Globus pallidus (tissue), 1 donor: ENCODE data around the gene RMND5B.
"Not testable (repeated sequence)": the region's sequence is repeated elsewhere in the genome, so short reads cannot be mapped to it uniquely, and the experiment has no call there.

ENCODE experiments used
- DNase-seq: peaks from one replicate; pipeline ENCODE4 v3.0.0-alpha.2; 2015; ENCODE audit warnings: low spot score

RMND5B gene

DNA sequence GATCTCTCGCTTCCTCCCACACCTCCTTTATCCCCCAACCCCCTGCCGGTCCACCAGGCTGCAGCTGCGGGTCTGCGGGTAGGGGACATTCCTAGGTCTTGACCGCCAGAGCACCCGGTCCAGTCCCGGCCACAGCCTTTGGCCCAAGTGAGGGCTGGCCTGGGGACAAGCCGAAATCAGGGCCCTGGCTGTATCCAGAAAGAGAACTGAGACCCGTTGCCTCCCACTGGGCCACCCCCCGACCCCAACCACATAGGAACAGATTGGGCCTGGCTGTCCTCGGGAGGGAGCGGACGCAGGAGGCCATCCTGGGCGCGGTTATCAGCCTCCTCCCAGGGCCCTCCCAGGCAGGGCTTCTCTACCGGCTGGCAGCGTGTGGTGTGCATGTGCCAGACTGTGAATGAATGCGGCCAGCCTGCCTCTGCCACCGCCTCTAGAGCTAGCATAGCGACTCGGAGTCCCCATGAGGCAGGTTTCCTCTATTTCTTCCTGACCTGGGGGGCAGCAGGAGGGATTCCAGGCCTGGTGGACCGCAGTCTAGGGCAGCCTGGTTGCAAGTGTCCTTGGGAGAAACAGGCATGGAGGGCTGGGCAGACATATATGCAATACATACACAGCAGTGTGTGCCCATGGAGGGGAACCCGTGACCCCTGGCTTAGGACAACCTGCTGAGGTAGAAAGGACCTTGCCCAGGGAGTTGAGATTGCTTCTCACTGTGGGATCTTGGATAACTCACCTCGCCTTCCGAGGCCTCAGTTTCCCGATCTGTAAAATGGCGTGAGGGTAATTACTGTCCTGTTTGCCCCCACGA is 16.3 kb upstream of the RMND5B start:
- DNase-seq = no peak

DNA sequence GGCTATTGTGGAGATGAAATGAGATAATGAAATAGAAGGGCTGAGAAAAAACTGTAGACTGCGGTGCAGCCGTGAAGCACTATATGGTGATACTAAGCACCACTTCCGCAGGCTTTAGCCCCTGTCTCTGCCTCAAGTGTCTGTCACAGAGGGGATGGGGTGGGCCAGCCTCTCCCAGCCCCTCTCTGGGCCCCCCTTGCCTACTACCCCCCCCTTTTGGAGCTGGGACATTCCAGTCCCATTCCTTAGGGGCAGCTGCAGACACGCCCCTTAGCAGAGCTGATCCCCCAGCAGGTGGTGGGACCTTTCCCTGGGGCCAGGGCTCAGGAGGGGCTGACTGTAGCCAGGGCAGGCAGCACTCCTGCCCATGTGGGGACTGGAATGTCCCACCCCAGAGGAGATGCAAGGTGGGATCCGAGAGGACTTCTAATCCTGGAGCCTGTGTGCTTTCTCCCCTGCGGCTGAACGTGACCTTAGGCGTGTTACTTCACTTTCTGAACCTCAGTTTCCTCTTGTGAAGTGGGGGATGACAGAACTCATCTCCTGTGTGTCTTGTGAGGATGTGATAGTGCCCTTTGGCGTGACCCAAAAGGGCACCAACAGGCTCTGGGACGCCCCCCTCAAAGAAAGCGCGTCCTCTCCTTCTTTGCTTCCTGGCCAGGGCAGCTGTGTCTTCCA is 15.5 kb upstream of the RMND5B start:
- no peak for DNase-seq

DNA sequence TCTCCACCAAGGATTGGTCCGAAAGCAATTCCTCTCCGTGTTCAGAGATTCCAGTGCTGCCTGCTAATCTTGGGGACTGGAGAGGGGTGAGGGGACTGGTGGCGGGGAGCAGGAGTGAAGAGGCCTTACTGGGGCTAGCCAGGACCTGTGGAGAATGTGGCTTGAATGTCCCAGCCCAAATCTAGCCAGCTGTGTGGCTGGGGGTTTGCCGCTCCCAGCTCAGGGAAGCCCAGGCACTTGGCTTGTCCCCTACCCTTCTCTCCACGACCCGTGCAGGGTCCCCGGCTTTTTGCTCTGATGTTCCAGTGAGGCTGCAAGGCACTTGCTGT is 15.0 kb upstream of the RMND5B start:
- DNase-seq = no peak

DNA sequence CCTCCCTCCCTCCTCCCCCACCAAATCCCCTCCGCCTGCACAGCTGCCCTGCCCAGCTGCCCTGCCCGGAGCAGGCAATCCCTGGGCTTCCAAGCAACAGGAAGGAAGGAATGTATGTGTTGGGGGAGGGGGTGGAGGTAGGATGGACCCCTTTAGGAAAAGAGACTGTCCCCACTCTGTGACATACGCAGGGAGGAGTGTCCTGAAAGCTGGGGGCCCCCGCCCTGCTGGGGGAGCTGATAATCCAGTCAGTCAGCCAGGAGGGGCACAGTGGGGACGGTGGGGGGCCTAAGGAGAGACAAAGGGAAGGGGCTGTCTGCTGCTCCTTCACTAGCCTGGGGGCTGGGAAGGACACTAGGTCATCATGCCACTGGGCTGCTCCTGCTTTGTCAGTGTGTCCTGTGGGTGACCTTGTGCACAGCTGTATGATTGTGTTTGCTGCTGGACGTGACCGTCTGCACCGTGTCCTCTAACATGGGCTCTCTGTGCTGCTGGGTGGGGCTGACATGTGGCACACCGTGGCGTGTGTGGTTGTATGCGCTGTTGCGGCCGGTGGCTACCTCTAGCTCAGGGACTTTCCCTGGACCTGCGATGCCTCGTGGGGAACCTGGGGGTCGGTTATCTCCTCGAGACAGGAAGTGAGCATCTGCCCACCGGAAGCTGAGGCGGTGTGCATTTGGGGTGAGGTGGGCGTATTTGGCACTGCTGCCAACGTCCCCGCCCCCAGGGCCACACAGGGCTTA is 14.5 kb upstream of the RMND5B start:
- no peak for DNase-seq

DNA sequence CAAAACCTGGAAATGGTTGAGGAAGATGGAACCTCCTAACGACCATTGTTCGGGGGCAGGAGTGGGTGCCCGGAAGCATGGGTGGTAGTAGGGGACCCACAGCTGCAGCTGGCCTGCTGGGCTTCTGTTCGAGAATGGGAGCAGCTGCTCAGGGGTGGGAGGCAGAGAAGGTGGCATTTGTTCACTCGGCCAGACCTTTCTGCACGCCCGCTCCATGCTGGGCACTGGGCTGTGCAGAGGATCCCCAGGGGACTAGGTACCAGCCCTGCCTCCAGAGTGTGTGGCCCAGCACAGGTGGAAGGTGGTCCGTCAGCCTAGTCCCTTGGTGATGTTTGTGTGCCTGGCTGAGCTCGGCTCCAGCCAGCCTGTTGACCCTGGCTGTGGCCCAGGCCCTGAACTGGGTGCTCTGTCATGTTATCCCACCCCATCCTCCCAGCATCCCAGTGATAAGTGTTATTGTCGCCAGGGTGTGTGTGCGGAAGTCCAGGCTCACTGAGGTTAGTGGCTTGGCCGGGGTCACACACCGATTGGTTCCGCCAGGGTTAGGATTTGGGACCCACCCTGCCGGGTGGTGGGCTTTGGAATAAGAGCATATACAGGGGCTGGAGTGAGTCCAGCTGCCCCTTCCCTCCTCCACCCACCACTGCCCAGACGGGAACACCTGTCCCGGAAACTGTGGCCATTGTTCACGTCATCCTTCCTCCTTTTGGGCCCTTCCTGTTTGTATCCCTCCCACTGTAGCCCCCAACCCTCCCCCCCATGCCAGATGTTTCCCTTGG is 12.7 kb upstream of the RMND5B start:
- no peak for DNase-seq

DNA sequence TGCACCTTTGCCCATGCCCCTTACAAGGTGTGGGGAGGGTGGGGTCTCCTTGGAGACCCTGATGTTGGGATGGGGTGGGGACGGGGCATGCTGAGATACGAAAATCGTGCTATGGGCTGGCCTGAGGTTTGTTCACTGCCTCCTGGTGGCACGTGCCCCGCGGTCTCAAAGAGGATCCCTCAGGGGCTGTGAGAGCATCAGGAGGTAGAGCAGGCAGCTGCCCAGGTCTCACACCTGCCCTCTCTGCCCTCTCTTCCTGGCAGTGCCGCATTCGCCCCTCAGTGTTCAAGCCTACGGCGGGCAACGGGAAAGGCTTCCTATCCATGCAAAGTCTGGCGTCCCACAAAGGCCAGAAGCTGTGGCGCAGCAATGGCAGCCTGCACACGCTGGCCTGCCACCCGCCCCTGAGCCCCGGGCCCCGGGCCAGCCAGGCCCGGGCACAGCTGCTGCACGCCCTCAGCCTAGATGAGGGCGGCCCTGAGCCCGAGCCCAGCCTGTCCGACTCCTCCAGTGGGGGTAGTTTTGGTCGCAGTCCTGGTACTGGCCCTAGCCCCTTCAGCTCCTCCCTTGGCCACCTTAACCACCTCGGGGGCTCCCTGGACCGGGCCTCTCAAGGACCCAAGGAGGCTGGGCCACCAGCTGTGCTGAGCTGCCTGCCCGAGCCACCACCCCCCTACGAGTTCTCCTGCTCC is 10.8 kb upstream of the RMND5B start:
- no peak for DNase-seq

DNA sequence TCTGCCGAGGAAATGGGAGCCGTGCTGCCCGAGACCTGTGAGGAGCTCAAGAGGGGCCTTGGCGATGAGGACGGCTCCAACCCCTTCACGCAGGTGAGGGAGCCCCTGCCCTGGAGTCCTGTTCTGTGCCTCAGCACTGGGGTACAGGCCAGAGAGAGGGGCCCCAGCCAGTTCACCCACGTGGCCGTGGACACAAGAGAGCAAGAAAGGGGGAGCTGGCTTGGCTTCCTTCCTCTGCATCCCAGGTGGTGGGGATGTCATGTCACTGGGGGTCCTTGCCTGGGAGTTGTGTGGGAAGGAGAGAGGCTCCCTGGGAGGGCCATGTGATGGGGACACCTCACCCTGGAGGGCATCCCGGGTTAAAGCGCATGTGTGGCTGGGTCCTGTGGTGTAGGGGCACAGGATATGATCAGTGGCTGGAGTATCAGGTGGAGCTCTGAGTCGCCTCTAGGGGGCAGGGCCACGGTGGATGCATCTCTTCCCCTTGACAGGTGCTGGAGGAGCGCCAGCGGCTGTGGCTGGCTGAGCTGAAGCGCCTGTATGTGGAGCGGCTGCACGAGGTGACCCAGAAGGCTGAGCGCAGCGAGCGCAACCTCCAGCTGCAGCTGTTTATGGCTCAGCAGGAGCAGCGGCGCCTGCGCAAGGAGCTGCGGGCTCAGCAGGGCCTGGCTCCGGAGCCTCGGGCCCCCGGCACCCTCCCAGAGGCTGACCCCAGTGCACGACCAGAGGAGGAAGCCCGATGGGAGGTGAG is 10.0 kb upstream of the RMND5B start:
- DNase-seq = no peak

DNA sequence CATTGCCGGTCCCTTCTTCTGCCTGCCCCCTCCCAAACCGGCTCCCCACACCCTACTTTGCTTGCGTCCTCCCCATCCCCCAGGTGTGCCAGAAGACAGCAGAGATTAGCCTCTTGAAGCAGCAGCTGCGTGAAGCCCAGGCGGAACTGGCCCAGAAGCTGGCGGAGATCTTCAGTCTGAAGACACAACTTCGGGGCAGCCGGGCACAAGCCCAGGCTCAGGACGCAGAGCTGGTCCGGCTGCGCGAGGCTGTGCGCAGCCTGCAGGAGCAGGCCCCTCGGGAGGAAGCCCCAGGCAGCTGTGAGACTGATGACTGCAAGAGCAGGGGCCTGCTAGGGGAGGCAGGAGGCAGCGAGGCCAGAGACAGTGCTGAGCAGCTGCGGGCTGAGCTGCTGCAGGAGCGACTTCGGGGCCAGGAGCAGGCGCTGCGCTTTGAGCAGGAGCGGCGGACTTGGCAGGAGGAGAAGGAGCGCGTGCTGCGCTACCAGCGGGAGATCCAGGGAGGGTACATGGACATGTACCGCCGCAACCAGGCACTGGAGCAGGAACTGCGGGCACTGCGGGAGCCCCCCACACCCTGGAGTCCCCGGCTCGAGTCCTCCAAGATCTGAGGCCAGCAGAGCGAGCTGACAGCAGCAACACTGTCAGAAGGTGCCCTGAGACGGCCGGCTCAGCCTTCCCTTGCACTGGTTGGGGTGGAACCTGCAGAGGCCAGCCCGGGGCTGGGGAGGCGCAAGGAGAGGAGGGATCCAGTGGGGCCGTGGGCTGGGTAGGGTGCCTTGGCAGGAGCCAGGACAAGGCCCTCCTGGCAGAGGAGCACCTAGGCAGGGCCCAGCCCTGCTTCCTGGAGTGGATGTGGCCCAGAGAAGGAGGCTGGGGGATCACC is 9.2 kb upstream of the RMND5B start:
- no peak for DNase-seq

DNA sequence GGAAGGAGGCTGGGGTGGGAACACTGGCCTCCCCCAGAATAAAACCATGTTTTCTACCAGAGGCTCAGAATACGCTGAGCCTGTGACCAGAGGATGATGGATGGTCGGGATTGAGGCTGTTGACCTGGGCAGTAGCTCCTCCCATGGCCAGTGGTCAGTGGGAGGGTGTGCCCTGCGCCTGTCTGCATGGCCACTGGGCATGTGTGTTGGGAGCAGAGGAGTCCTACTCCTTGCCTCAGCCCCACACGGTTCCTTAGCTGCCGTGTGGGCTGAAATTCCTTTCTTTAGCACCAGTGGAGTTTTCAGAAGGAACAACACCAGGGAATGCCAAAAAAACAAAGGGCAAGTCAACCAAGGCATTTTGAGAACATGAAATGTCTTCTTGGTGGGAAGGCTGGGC is 8.5 kb upstream of the RMND5B start:
- DNase-seq = no peak

DNA sequence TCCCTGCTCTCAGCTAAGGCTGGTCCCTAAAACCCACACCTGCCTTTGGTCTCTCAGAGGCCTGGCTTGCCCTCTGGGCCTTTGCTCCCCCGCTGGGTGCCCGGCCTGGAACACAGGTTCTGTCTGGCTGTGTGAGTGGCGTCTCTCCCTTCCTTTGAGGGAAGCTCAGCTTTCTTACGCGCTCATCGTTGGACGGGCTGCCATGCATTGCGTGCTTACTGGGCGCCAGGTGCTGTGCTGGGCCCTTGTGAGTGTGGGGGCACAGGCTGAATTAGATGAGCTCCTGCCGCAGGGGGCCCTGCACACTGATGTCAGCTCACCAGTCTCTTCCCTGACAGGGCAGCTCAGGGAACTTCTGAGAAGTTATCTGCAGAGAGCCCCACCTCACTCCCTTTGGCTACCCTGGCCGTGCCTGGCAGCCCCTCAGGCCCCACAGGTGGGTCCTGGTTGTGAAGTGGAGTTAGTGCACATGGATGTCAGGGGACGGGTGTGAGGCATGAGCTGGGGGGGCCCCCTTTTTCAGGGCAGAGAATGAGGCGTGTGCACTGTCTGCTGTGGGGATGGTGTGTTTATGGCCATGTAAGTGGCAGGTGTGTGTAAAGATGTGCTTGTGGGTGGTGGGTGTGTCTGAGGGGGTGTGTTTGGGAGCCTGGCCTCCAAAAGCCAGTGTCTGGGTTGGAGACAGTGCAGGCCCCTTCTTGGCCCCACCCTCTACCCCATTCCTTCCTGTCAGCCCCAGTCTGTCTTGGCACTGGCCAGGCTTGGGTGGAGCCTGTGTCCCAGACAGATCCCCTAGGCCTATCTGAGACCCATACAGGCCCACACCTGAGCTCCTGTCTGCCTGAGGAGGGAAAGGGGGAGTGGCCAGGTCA is 7.5 kb upstream of the RMND5B start:
- DNase-seq = no peak

DNA sequence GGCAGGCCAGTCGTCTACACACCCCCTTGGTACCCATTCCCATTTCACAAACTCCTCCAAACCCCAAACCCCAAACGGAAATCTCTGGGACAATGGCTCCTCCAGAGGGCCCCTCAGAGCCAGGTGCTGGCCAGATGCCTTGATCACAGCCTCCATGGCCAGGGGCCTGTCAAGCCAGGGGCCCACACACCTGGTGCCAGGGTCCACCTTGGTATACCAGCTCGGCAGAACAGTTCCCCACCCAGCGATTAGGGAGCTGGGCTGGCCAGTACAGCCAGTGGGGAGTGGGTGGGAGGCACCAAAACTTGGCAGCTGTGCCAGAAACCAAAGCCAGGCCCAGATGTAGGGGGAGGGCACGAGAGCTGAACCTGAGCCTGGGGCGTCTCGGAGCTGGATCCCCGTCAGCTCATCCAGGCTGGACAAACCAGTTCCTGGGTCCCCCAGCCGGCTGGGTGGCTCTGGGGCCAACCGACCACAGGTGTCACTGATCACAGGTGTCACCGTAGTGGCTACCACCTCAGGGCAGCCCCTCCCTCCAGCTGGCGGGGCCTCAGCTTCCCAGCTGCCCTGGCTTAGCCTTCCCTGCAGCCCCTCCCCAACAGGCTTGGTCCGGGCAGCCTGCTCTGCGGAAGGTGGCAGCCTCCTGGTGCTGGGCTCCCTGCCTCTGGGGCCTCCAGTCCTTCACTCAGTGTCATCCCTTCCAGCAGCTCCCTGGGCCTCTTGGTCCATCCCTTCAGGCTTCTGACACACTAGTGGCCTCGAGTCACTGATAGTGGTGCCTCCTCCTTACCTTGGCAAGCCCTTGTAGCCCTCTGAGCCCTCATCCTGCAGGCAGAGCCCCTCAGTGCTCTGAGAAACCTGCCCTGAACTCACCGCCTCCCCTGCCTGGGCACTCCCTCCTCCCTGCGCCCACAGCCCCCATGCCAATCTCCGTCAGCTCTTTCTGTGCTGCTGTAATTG is 6.6 kb upstream of the RMND5B start:
- DNase-seq = no peak

DNA sequence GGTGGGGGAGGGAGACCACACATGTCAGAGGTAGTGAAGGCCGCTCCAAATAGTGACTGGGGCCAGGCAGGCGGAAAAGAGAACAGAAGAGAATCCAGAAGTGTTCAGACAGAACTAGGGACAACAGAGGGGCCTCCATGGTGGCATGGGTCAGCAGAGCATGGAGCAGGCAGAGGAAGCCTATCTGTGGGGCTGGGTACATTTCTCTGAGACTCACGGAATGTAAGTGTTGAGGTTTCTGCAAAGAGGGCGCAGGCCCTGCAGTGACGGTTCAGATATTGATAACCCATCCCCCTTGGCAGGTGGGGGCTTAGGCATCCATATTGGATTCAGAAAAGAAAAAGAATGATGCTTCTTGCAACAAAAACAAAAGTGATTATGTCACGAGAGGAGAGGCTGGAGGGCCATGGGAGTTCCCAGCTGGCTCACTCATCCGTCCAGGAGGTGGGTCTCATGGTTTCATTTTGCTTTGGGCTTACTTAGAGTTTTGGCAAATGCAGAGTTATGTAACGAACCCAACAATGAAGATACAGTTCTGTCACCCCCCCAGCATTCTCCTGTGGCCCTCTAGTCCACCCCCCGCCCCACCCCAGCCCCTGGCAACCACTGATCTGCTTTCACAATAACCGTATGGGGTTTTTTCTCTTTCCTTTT is 5.4 kb upstream of the RMND5B start:
- no peak for DNase-seq

DNA sequence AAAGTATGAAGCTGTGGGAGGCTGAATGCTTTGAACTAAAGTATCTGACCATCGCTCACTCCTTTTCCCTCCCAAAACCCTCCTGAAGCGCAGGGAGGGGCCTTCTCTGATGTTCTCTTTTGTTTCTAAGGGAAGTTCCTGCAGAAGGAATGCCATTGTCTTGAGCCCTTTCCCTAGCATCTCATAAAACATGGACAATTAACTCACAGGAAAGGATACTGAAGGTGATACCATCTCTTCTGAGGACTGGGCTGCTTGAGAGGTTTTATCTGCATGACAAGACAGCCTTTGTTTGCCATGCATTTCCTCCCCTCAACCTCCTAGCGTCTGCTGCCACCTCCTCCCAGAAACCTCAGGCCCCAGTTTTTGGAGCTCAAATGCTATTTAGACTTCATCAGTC is 4.3 kb upstream of the RMND5B start:
- DNase-seq = no peak

DNA sequence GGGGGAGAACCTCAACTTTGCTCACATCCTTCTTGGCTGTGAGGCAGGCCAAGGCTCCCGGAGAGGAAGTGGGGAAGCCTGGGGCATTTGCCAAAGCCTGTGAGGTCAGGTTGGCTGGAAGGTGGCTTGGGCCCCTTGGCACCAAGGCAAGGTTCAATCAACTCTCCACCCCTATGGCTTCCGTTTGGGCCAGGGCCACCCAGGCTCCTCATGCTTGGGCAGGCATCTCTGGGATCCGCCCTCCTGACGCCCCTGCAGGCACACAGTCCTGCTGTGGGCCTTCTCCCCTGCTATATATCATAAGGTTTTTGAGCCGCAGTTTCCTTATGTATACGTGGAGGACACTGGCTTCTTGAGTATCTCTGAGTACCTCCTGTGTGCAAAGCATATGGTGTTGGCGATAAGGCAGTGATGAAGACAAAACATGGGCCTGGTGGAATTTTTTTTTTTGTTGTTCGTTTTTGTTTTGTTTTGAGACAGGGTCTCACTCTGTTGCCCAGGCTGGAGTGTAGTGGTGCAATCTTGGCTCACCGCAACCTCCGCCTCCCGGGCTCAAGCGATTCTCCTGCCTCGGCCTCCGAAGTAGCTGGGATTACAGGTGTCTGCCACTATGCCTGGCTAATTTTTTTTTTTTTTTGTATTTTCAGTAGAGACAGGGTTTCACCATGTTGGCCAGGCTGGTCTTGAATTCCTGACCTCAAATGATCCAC is 3.4 kb upstream of the RMND5B start:
- not testable (repeated sequence) for DNase-seq

DNA sequence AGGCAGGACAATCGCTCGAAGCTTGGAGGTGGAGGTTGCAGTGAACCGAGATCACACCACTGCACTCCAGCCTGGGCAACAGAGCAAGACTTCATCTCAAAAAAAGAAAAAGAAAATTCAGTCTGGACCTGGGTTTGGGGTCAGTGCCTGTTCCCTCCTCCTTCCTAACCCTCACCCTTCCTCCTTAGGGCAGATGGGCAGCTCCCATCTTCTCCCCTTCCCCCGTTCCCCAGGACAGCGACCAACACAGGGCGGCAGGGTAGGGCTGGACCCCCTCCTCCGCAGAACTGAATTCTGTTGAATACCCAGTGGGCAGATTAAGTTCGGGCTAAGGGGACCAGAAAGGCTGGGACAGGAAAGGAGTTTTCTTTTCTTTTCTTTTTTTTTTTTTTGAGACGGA is 1.5 kb upstream of the RMND5B start:
- DNase-seq = no peak

DNA sequence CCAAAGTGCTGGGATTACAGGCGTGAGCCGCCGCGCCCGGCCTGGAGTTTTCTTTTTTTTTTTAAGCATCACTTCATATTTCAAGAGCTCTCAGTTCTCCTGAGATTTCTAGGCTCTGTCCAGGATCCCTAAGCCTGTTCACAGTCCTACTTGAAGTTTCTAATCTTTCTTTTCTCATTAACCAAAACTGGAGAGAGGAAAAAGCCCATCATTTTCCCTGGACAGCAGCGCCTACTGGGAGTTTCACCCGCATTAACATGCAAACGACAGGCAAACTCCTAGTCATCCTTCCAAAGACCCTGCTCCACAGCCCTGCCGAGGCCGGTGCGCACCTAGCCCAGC is 609 bp upstream of the RMND5B start:
- DNase-seq = not testable (repeated sequence)
